HepG2 (cell line): ENCODE results near the gene CAPN6. TPM values are rescaled to one million over a fixed set of nuclear protein-coding genes. Genes with fewer than 3 reads are reported as not detected.
A peak's percentile ranks its signal among the peaks of the same experiment; 100 is the strongest.

Experiments used
- ATAC-seq: fragments of 200-7000 bp; cut with Tn5 transposase; 3 replicates; pipeline ENCODE4 v1.9.1; 2020; ENCODE audit warnings: mild to moderate bottlenecking, moderate library complexity
- BruUV-seq: library from RNA; stranded (reverse); fragments of 400-500 nt; replicated peaks from 2 replicates; lab custom pipeline; 2021; lab: Mats Ljungman, UMichigan
- CTCF ChIA-PET: fragments of 300-600 bp; formaldehyde crosslinking; extraction: SDS; loops from one replicate; lab custom pipeline; 2021; ENCODE audit warnings: low total read pairs, inconsistent platforms, low intra/inter-chr PET ratio; lab: Yijun Ruan, JAX
- POLR2A ChIA-PET: fragments of 350-600 bp; sonication (Branson Sonifier 250); formaldehyde crosslinking; loops from one replicate; lab custom pipeline; 2020; ENCODE audit warnings: antibody characterized with exemption, inconsistent platforms; lab: Yijun Ruan, JAX
- DNase-seq: peaks from one replicate; pipeline ENCODE4 v3.0.0-alpha.2; 2015; ENCODE audit warnings: low spot score
- FAIRE-seq: peaks from 3 replicates; lab custom pipeline; 2011; peaks lifted over from hg19 to GRCh38; lab: Jason Lieb, UNC
- H2AFZ ChIP-seq: one replicate; pipeline ENCODE4 v1.6.1; 2011; ENCODE audit warnings: low read length, inconsistent platforms
- H3K27ac ChIP-seq: fragments of 300-600 bp; 3 replicates; pipeline ENCODE4 v1.8.0; 2011; ENCODE audit warnings: mixed run types, mild to moderate bottlenecking, mixed read lengths, low read length, inconsistent platforms; ENCODE audit not compliant: insufficient read depth; ENCODE audit errors: extremely low read length
- H3K27me3 ChIP-seq, 2 experiments: fragments of 200-600 bp in 1 of 2; 2 replicates in 1 of 2; 3 replicates in 1 of 2; pipeline versions ENCODE4 v1.6.0 to v1.8.0; 2011; ENCODE audit warnings: low read length in 2 of 2, mild to moderate bottlenecking in 2 of 2, moderate library complexity in 2 of 2, inconsistent platforms in 1 of 2; ENCODE audit not compliant: insufficient read depth in 2 of 2, control insufficient read depth in 1 of 2
- H3K36me3 ChIP-seq, 2 experiments: fragments of 200-600 bp in 1 of 2; replicated peaks in 1 of 2; 2 replicates in 1 of 2; 3 replicates in 1 of 2; pipeline versions ENCODE4 v1.5.1 to v1.8.0; 2011; ENCODE audit warnings: low read length in 2 of 2, inconsistent platforms in 1 of 2; ENCODE audit not compliant: insufficient read depth in 2 of 2, control insufficient read depth in 1 of 2
- H3K4me1 ChIP-seq: 2 replicates; pipeline ENCODE4 v1.5.1; 2012; ENCODE audit warnings: low read length, inconsistent platforms; ENCODE audit not compliant: insufficient read depth
- H3K4me2 ChIP-seq: 2 replicates; pipeline ENCODE4 v1.6.0; 2011; ENCODE audit warnings: low read depth, low read length, inconsistent platforms
- H3K4me3 ChIP-seq, 3 experiments: fragments of 200-600 bp in 1 of 3; sonication (generic), shearing (Covaris generic) in 1 of 3; replicated peaks in 1 of 3; 2 replicates each; pipeline ENCODE4 v1.5.1; 2011 to 2016; ENCODE audit warnings: low read length in 3 of 3, inconsistent platforms in 2 of 3, low read depth in 2 of 3, mild to moderate bottlenecking in 2 of 3, control low read depth in 1 of 3, mixed read lengths in 1 of 3; ENCODE audit not compliant: insufficient read depth in 1 of 3
- H3K79me2 ChIP-seq: one replicate; pipeline ENCODE4 v1.6.1; 2011; ENCODE audit warnings: low read length, inconsistent platforms; ENCODE audit not compliant: insufficient read depth
- H3K9ac ChIP-seq: 2 replicates; pipeline ENCODE4 v1.6.0; 2011; ENCODE audit warnings: mild to moderate bottlenecking, low read depth, low read length, inconsistent platforms; ENCODE audit not compliant: insufficient read depth
- H3K9me3 ChIP-seq: 2 replicates; pipeline ENCODE4 v1.5.1; 2012; ENCODE audit warnings: mild to moderate bottlenecking, low read length
- H4K20me1 ChIP-seq: 2 replicates; pipeline ENCODE4 v1.6.0; 2011; ENCODE audit warnings: inconsistent platforms, mild to moderate bottlenecking, low read length, moderate library complexity; ENCODE audit not compliant: insufficient read depth
- GATAD2A ChIP-seq: IDR thresholded peaks from 2 replicates; pipeline ENCODE4 v1.6.1; 2016
- RBFOX2 ChIP-seq: fragments of 200-400 bp; formaldehyde crosslinking; IDR thresholded peaks from 2 replicates; pipeline ENCODE4 v1.6.1; 2017; ENCODE audit warnings: low read depth, mild to moderate bottlenecking, low read length
- ZNF3 ChIP-seq: IDR thresholded peaks from 2 replicates; pipeline ENCODE4 v1.7.0; 2017; ENCODE audit warnings: inconsistent platforms
- ZNF33B ChIP-seq: sonication (generic); formaldehyde crosslinking; IDR thresholded peaks from 2 replicates; pipeline ENCODE4 v1.5.1; 2020; ENCODE audit warnings: mild to moderate bottlenecking, missing genetic modification reagents
- WGBS: methylation state at CpG from one replicate; pipeline ENCODE4 v1.1.6; 2017; ENCODE audit warnings: low lambda C conversion rate; 5-methylcytosine and 5-hydroxymethylcytosine counted together
- in situ Hi-C: cut with HindIII; loops from 2 replicates; pipeline ENCODE4 v1.10.0; 2017; ENCODE audit warnings: low pct_unique_long_range_greater_than_20kb; ENCODE audit not compliant: extremely low pct_ligation_motif_present
- intact Hi-C: fragments of 100-400 bp; cut with micrococcal nuclease; formaldehyde crosslinking; loops from one replicate; pipeline ENCODE4 v1.10.0; 2022; ENCODE audit not compliant: unreplicated experiment
- polyA plus RNA-seq, 8 experiments: library from polyadenylated mRNA; depleted of rRNA in 3 of 8; stranded (reverse) in 7 of 8; unstranded in 1 of 8; fragments of >200 nt; fragmentation: Illumina TruSeq in 4 of 8; extraction: Trizol in 4 of 8; gene quantifications; 2 replicates each; pipeline versions ENCODE4 v1.2.1 to v1.2.3, GENCODE V29; 2011 to 2016; ENCODE audit warnings: low read depth in 4 of 8, missing spikeins in 1 of 8, mixed read lengths in 1 of 8; ENCODE audit not compliant: insufficient read depth in 1 of 8
- total RNA-seq, 5 experiments: library from RNA; depleted of rRNA; stranded (reverse); fragments of >200 nt; fragmentation: Illumina TruSeq; extraction: Trizol; gene quantifications; 2 replicates each; pipeline ENCODE4 v1.2.3, GENCODE V29; 2016; ENCODE audit warnings: low read depth in 1 of 5
- TF ChIP-seq, protein P1 (sequence below): sonication (generic); formaldehyde crosslinking; conservative IDR thresholded peaks from 2 replicates; pipeline ENCODE4 v1.8.0; 2022; ENCODE audit warnings: missing genetic modification reagents
- TF ChIP-seq, protein P2 (sequence below): sonication (generic); formaldehyde crosslinking; IDR thresholded peaks from 2 replicates; pipeline ENCODE4 v1.5.1; 2020; ENCODE audit warnings: mild to moderate bottlenecking, moderate library complexity, missing genetic modification reagents
- TF ChIP-seq, protein P3 (sequence below), 2 experiments: sonication (generic) in 1 of 2; formaldehyde crosslinking in 1 of 2; IDR thresholded peaks; 2 replicates each; pipeline versions ENCODE4 v1.4.0 to v1.6.1; 2016 to 2020; ENCODE audit warnings: borderline replicate concordance in 1 of 2, low read depth in 1 of 2, mild to moderate bottlenecking in 1 of 2, missing genetic modification reagents in 1 of 2
- TF ChIP-seq, protein P4 (sequence below): sonication (generic); formaldehyde crosslinking; conservative IDR thresholded peaks from 2 replicates; pipeline ENCODE4 v1.4.0; 2020; ENCODE audit warnings: mild to moderate bottlenecking, missing genetic modification reagents, moderate library complexity
- TF ChIP-seq, protein P5 (sequence below): sonication (generic); formaldehyde crosslinking; IDR thresholded peaks from 2 replicates; pipeline ENCODE4 v1.4.0; 2020; ENCODE audit warnings: missing genetic modification reagents

Gene CAPN6
- total and polyA plus RNA-seq, 2 of the 13 experiments (the other 11 are each of a cell fraction or from before 2014, with no cell fraction given), result not detected

DNA sequence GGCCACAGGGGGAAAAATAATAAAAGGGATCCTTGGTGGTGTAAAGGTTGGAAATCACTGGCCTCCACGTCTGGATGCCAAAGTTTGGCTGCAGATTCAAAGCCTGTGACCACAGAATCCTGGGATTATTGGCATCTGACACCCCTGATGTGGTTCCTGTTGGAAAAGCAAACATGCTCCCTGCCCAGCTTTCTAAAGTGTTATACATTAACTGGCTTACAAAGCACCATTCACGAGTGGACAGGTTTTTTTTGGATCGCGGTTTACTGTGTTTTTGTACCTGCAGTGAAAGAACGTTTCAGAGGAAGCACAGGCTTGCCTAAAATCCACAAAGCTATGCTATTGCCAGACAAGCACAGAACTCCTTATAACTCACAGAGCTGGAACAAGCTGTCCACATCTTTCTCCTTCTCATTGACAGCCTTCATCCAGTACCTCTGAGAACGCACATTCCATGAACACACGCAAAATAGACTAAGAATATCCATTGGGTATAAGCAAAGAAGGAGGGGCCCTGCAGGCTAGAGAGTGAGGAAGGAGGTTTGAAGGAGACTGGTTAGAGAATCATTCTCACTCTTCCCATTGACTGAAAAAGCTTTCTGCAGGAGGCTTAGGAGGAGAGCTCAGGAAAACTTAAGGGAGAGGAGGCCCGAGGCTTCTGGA lies 14.5 kb upstream of the CAPN6 start:
- Histone ChIP-seq H3K27ac (no peak overlapping the region), H4K20me1 (no peaks in the 10 kb centered on the region), H3K9me3 (no peaks in the 10 kb centered on the region), H3K36me3 (no peaks in the 10 kb centered on the region), H3K9ac (no peak overlapping the region), H3K4me3 (no peak overlapping the region), H3K27me3 (no peaks in the 10 kb centered on the region), H3K4me1 (peaks cover 16% of the 10 kb centered on the region), H3K4me2 (peak overlapping the region; percentile 51), H3K79me2 (no peaks in the 10 kb centered on the region), H2AFZ (no peak overlapping the region)
- in situ Hi-C loops (no loop called here), intact Hi-C loops (no loop called here)
- FAIRE-seq (peak; percentile 95), DNase-seq (peak; percentile 33), ATAC-seq (peak; percentile 85)
- ChIA-PET POLR2A (no interaction called here), CTCF (no interaction called here)
- no TSS peak for BruUV-seq
- WGBS, result 2% methylated on average over 6 of the region's 8 CpGs
- TF ChIP-seq, protein P1, sequence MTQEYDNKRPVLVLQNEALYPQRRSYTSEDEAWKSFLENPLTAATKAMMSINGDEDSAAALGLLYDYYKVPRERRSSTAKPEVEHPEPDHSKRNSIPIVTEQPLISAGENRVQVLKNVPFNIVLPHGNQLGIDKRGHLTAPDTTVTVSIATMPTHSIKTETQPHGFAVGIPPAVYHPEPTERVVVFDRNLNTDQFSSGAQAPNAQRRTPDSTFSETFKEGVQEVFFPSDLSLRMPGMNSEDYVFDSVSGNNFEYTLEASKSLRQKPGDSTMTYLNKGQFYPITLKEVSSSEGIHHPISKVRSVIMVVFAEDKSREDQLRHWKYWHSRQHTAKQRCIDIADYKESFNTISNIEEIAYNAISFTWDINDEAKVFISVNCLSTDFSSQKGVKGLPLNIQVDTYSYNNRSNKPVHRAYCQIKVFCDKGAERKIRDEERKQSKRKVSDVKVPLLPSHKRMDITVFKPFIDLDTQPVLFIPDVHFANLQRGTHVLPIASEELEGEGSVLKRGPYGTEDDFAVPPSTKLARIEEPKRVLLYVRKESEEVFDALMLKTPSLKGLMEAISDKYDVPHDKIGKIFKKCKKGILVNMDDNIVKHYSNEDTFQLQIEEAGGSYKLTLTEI (CRISPR knock-in tag), result no peak
- TF ChIP-seq, protein P2, sequence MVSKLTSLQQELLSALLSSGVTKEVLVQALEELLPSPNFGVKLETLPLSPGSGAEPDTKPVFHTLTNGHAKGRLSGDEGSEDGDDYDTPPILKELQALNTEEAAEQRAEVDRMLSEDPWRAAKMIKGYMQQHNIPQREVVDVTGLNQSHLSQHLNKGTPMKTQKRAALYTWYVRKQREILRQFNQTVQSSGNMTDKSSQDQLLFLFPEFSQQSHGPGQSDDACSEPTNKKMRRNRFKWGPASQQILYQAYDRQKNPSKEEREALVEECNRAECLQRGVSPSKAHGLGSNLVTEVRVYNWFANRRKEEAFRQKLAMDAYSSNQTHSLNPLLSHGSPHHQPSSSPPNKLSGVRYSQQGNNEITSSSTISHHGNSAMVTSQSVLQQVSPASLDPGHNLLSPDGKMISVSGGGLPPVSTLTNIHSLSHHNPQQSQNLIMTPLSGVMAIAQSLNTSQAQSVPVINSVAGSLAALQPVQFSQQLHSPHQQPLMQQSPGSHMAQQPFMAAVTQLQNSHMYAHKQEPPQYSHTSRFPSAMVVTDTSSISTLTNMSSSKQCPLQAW, result peak; percentile 52; the same call in 1 of the 2 replicates
- TF ChIP-seq, protein P3, sequence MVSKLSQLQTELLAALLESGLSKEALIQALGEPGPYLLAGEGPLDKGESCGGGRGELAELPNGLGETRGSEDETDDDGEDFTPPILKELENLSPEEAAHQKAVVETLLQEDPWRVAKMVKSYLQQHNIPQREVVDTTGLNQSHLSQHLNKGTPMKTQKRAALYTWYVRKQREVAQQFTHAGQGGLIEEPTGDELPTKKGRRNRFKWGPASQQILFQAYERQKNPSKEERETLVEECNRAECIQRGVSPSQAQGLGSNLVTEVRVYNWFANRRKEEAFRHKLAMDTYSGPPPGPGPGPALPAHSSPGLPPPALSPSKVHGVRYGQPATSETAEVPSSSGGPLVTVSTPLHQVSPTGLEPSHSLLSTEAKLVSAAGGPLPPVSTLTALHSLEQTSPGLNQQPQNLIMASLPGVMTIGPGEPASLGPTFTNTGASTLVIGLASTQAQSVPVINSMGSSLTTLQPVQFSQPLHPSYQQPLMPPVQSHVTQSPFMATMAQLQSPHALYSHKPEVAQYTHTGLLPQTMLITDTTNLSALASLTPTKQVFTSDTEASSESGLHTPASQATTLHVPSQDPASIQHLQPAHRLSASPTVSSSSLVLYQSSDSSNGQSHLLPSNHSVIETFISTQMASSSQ (IDR thresholded peaks at IDR 0.05; ENCODE audit: low read depth), result peak; percentile 69
- TF ChIP-seq, protein P3 (CRISPR knock-in tag; IDR thresholded peaks at IDR 0.05; ENCODE audit: borderline replicate concordance), result peak; percentile 64; the same call in 1 of the 2 replicates
- TF ChIP-seq GATAD2A (peak; percentile 57; the same call in 1 of the 2 replicates), ZNF3 (no peak), RBFOX2 (no peak), ZNF33B (no peak)
- TF ChIP-seq, protein P4, sequence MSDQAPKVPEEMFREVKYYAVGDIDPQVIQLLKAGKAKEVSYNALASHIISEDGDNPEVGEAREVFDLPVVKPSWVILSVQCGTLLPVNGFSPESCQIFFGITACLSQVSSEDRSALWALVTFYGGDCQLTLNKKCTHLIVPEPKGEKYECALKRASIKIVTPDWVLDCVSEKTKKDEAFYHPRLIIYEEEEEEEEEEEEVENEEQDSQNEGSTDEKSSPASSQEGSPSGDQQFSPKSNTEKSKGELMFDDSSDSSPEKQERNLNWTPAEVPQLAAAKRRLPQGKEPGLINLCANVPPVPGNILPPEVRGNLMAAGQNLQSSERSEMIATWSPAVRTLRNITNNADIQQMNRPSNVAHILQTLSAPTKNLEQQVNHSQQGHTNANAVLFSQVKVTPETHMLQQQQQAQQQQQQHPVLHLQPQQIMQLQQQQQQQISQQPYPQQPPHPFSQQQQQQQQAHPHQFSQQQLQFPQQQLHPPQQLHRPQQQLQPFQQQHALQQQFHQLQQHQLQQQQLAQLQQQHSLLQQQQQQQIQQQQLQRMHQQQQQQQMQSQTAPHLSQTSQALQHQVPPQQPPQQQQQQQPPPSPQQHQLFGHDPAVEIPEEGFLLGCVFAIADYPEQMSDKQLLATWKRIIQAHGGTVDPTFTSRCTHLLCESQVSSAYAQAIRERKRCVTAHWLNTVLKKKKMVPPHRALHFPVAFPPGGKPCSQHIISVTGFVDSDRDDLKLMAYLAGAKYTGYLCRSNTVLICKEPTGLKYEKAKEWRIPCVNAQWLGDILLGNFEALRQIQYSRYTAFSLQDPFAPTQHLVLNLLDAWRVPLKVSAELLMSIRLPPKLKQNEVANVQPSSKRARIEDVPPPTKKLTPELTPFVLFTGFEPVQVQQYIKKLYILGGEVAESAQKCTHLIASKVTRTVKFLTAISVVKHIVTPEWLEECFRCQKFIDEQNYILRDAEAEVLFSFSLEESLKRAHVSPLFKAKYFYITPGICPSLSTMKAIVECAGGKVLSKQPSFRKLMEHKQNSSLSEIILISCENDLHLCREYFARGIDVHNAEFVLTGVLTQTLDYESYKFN (CRISPR knock-in tag), result peak; percentile 58
- TF ChIP-seq, protein P5, sequence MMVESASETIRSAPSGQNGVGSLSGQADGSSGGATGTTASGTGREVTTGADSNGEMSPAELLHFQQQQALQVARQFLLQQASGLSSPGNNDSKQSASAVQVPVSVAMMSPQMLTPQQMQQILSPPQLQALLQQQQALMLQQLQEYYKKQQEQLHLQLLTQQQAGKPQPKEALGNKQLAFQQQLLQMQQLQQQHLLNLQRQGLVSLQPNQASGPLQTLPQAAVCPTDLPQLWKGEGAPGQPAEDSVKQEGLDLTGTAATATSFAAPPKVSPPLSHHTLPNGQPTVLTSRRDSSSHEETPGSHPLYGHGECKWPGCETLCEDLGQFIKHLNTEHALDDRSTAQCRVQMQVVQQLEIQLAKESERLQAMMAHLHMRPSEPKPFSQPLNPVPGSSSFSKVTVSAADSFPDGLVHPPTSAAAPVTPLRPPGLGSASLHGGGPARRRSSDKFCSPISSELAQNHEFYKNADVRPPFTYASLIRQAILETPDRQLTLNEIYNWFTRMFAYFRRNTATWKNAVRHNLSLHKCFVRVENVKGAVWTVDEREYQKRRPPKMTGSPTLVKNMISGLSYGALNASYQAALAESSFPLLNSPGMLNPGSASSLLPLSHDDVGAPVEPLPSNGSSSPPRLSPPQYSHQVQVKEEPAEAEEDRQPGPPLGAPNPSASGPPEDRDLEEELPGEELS (CRISPR knock-in tag), result 0 out of 2 replicates have a peak, but pooled peaks have one; percentile 33
